GM23338 (cell line): ENCODE results near the gene SYMPK. TPM values are rescaled to one million over a fixed set of nuclear protein-coding genes. Genes with fewer than 3 reads are reported as not detected.

ENCODE experiments used
- ATAC-seq: fragments of 200-7000 bp; cut with Tn5 transposase; 3 replicates; pipeline ENCODE4 v1.9.1; 2020
- DNase-seq: peaks from one replicate; pipeline ENCODE4 v3.0.0-alpha.2; 2015; ENCODE audit warnings: low spot score
- H2AFZ ChIP-seq: fragments of 200-600 bp; sonication (generic); 2 replicates; pipeline ENCODE4 v1.8.0; 2016; ENCODE audit warnings: antibody characterized with exemption, mild to moderate bottlenecking, moderate library complexity
- H3F3A ChIP-seq: fragments of 200-600 bp; sonication (generic); replicated peaks from 2 replicates; pipeline ENCODE4 v1.8.0; 2017; ENCODE audit warnings: antibody characterized with exemption, mixed run types, low read depth
- H3K27ac ChIP-seq: fragments of 200-600 bp; sonication (generic); 2 replicates; pipeline ENCODE4 v1.6.1; 2016; ENCODE audit warnings: low read depth
- H3K27me3 ChIP-seq: fragments of 200-600 bp; sonication (generic); 2 replicates; pipeline ENCODE4 v1.8.0; 2016; ENCODE audit warnings: mild to moderate bottlenecking, mixed run types, moderate library complexity; ENCODE audit not compliant: insufficient read depth
- H3K36me3 ChIP-seq: fragments of 200-600 bp; sonication (generic); 2 replicates; pipeline ENCODE4 v1.8.0; 2016; ENCODE audit warnings: mild to moderate bottlenecking; ENCODE audit not compliant: insufficient read depth
- H3K4me1 ChIP-seq: fragments of 200-600 bp; sonication (generic); 2 replicates; pipeline ENCODE4 v1.8.0; 2016; ENCODE audit warnings: mild to moderate bottlenecking, moderate library complexity; ENCODE audit not compliant: insufficient read depth
- H3K4me2 ChIP-seq: fragments of 200-600 bp; sonication (generic); 2 replicates; pipeline ENCODE4 v1.7.1; 2017; ENCODE audit warnings: mixed run types
- H3K4me3 ChIP-seq: fragments of 200-600 bp; sonication (generic); 2 replicates; pipeline ENCODE4 v1.6.1; 2016; ENCODE audit warnings: mixed run types
- H3K79me2 ChIP-seq: fragments of 200-600 bp; sonication (generic); replicated peaks from 2 replicates; pipeline ENCODE4 v1.8.0; 2017; ENCODE audit warnings: mild to moderate bottlenecking; ENCODE audit not compliant: insufficient read depth
- H3K9me2 ChIP-seq: fragments of 200-600 bp; sonication (generic); 2 replicates; pipeline ENCODE4 v1.8.0; 2017; ENCODE audit not compliant: insufficient read depth
- H4K20me1 ChIP-seq: fragments of 200-600 bp; sonication (generic); replicated peaks from 2 replicates; pipeline ENCODE4 v1.8.0; 2017; ENCODE audit warnings: mild to moderate bottlenecking; ENCODE audit not compliant: insufficient read depth
- H3K27ac Mint-ChIP-seq: 2 replicates; pipeline ENCODE4 v1.8.0; 2020; ENCODE audit warnings: inconsistent platforms, mild to moderate bottlenecking, moderate library complexity, mixed read lengths
- H3K27me3 Mint-ChIP-seq: 3 replicates; pipeline ENCODE4 v1.8.0; 2022; ENCODE audit warnings: low read depth, mild to moderate bottlenecking, moderate library complexity, mixed read lengths, inconsistent platforms; ENCODE audit not compliant: insufficient read depth, poor library complexity
- H3K36me3 Mint-ChIP-seq: 3 replicates; pipeline ENCODE4 v1.8.0; 2021; ENCODE audit warnings: low read depth, mild to moderate bottlenecking, inconsistent platforms, moderate library complexity, mixed read lengths
- H3K4me1 Mint-ChIP-seq: 3 replicates; pipeline ENCODE4 v1.8.0; 2020; ENCODE audit warnings: mild to moderate bottlenecking, inconsistent platforms, mixed read lengths
- H3K4me3 Mint-ChIP-seq: 3 replicates; pipeline ENCODE4 v1.8.0; 2021; ENCODE audit warnings: moderate library complexity, mild to moderate bottlenecking, inconsistent platforms, mixed read lengths
- H3K9me3 Mint-ChIP-seq: 3 replicates; pipeline ENCODE4 v1.8.0; 2020; ENCODE audit warnings: moderate library complexity, mild to moderate bottlenecking, inconsistent platforms, mixed read lengths
- CREB1 ChIP-seq: fragments of 250-450 bp; sonication (Bioruptor Pico); IDR thresholded peaks from 2 replicates; pipeline ENCODE4 v1.5.0; 2020; ENCODE audit warnings: low read depth, mild to moderate bottlenecking, moderate library complexity
- EZH2 ChIP-seq: fragments of 200-600 bp; sonication (generic); IDR thresholded peaks from one replicate; pipeline ENCODE4 v1.8.0; 2017; ENCODE audit warnings: antibody characterized with exemption, mild to moderate bottlenecking, low read depth; ENCODE audit not compliant: unreplicated experiment
- EZH2phosphoT487 ChIP-seq: fragments of 200-600 bp; sonication (generic); IDR thresholded peaks from one replicate; pipeline ENCODE4 v1.8.1; 2018; ENCODE audit warnings: antibody characterized with exemption; ENCODE audit not compliant: unreplicated experiment
- JUNB ChIP-seq: IDR thresholded peaks from one replicate; pipeline ENCODE4 v1.6.1; 2016; ENCODE audit warnings: antibody characterized with exemption; ENCODE audit not compliant: unreplicated experiment
- NANOG ChIP-seq: IDR thresholded peaks from 2 replicates; pipeline ENCODE4 v1.6.1; 2016; ENCODE audit warnings: antibody characterized with exemption, borderline replicate concordance
- POLR2AphosphoS5 ChIP-seq: IDR thresholded peaks from 2 replicates; pipeline ENCODE4 v1.6.1; 2016; ENCODE audit warnings: antibody characterized with exemption, low read depth
- STAT1 ChIP-seq: IDR thresholded peaks from one replicate; pipeline ENCODE4 v1.6.1; 2016; ENCODE audit warnings: antibody characterized with exemption; ENCODE audit not compliant: unreplicated experiment
- ZNF114 ChIP-seq: fragments of 250-450 bp; sonication (Bioruptor Pico); IDR thresholded peaks from 2 replicates; pipeline ENCODE4 v1.5.0; 2020; ENCODE audit warnings: mild to moderate bottlenecking, moderate library complexity
- ZNF331 ChIP-seq: fragments of 250-450 bp; sonication (Bioruptor Pico); IDR thresholded peaks from 2 replicates; pipeline ENCODE4 v1.5.0; 2020; ENCODE audit warnings: low read depth, mild to moderate bottlenecking, moderate library complexity
- polyA plus RNA-seq: library from polyadenylated mRNA; unstranded; fragments of >200 nt; fragmentation: Nextera tagmentation; extraction: Ambion mirVana; gene quantifications from 2 replicates; pipeline ENCODE4 v1.2.1, GENCODE V29; 2016
- total RNA-seq: library from RNA; depleted of rRNA; stranded (reverse); fragments of >200 nt; shearing (Covaris generic); gene quantifications from 2 replicates; pipeline ENCODE4 v1.2.3, GENCODE V29; 2014
- TF ChIP-seq, protein P1 (sequence below), 2 experiments: fragments of 200-600 bp in 1 of 2; sonication (generic) in 1 of 2; conservative IDR thresholded peaks; 2 replicates each; pipeline versions ENCODE4 v1.5.1 to v1.6.1; 2016 to 2017; ENCODE audit warnings: antibody characterized with exemption in 2 of 2, low read depth in 2 of 2, mild to moderate bottlenecking in 2 of 2, moderate library complexity in 1 of 2
- TF ChIP-seq, protein P2 (sequence below): fragments of 250-450 bp; sonication (Bioruptor Pico); IDR thresholded peaks from 2 replicates; pipeline ENCODE4 v1.5.0; 2020; ENCODE audit warnings: mild to moderate bottlenecking, moderate library complexity
- TF ChIP-seq, protein P3 (sequence below): IDR thresholded peaks from 2 replicates; pipeline ENCODE4 v1.6.1; 2016; ENCODE audit warnings: antibody characterized with exemption
- TF ChIP-seq, protein P4 (sequence below): IDR thresholded peaks from one replicate; pipeline ENCODE4 v1.6.1; 2018; ENCODE audit warnings: antibody characterized with exemption; ENCODE audit not compliant: unreplicated experiment

The SYMPK gene
- total and polyA plus RNA-seq, 2 experiments from 2014 or later, result 36.8 to 82.1 TPM

DNA sequence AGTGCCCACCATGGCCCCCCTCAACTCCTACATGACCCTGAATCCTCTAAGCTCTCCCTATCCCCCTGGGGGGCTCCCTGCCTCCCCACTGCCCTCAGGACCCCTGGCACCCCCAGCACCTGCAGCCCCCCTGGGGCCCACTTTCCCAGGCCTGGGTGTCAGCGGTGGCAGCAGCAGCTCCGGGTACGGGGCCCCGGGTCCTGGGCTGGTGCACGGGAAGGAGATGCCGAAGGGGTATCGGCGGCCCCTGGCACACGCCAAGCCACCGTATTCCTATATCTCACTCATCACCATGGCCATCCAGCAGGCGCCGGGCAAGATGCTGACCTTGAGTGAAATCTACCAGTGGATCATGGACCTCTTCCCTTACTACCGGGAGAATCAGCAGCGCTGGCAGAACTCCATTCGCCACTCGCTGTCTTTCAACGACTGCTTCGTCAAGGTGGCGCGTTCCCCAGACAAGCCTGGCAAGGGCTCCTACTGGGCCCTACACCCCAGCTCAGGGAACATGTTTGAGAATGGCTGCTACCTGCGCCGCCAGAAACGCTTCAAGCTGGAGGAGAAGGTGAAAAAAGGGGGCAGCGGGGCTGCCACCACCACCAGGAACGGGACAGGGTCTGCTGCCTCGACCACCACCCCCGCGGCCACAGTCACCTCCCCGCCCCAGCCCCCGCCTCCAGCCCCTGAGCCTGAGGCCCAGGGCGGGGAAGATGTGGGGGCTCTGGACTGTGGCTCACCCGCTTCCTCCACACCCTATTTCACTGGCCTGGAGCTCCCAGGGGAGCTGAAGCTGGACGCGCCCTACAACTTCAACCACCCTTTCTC, 9.4 kb upstream of the SYMPK start:
- Mint-ChIP-seq H3K9me3 (no peaks in the 10 kb centered on the region), H3K36me3 (peaks cover 20% of the 10 kb centered on the region), H3K4me3 (no peak overlapping the region), H3K4me1 (peaks cover 28% of the 10 kb centered on the region), H3K27ac (no peak overlapping the region), H3K27me3 (peaks cover 13% of the 10 kb centered on the region)
- Histone ChIP-seq H3K27ac (no peak overlapping the region), H2AFZ (no peak overlapping the region), H3F3A (peaks cover 6% of the 10 kb centered on the region; the same call in 1 of the 2 replicates), H3K27me3 (no peaks in the 10 kb centered on the region), H3K4me1 (peaks cover 10% of the 10 kb centered on the region; the same call in 1 of the 2 replicates), H3K36me3 (no peaks in the 10 kb centered on the region), H4K20me1 (no peaks in the 10 kb centered on the region; the same call in 1 of the 2 replicates), H3K79me2 (peaks cover 18% of the 10 kb centered on the region), H3K4me2 (no peak overlapping the region), H3K4me3 (no peak overlapping the region), H3K9me2 (0 out of 2 replicates have a peak, but pooled peaks cover 4% of the 10 kb centered on the region)
- DNase-seq (no peak), ATAC-seq (no peak)
- TF ChIP-seq ZNF331 (CRISPR knock-in tag) (no peak), NANOG (no peak), EZH2phosphoT487 (no peak), CREB1 (CRISPR knock-in tag) (no peak), ZNF114 (CRISPR knock-in tag) (no peak), JUNB (no peak), EZH2 (no peak), POLR2AphosphoS5 (no peak), STAT1 (no peak)
- TF ChIP-seq, protein P1, sequence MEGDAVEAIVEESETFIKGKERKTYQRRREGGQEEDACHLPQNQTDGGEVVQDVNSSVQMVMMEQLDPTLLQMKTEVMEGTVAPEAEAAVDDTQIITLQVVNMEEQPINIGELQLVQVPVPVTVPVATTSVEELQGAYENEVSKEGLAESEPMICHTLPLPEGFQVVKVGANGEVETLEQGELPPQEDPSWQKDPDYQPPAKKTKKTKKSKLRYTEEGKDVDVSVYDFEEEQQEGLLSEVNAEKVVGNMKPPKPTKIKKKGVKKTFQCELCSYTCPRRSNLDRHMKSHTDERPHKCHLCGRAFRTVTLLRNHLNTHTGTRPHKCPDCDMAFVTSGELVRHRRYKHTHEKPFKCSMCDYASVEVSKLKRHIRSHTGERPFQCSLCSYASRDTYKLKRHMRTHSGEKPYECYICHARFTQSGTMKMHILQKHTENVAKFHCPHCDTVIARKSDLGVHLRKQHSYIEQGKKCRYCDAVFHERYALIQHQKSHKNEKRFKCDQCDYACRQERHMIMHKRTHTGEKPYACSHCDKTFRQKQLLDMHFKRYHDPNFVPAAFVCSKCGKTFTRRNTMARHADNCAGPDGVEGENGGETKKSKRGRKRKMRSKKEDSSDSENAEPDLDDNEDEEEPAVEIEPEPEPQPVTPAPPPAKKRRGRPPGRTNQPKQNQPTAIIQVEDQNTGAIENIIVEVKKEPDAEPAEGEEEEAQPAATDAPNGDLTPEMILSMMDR (conservative IDR thresholded peaks at IDR 0.05; ENCODE audit: low read depth in 2 of 2), result no peak
- TF ChIP-seq, protein P2, sequence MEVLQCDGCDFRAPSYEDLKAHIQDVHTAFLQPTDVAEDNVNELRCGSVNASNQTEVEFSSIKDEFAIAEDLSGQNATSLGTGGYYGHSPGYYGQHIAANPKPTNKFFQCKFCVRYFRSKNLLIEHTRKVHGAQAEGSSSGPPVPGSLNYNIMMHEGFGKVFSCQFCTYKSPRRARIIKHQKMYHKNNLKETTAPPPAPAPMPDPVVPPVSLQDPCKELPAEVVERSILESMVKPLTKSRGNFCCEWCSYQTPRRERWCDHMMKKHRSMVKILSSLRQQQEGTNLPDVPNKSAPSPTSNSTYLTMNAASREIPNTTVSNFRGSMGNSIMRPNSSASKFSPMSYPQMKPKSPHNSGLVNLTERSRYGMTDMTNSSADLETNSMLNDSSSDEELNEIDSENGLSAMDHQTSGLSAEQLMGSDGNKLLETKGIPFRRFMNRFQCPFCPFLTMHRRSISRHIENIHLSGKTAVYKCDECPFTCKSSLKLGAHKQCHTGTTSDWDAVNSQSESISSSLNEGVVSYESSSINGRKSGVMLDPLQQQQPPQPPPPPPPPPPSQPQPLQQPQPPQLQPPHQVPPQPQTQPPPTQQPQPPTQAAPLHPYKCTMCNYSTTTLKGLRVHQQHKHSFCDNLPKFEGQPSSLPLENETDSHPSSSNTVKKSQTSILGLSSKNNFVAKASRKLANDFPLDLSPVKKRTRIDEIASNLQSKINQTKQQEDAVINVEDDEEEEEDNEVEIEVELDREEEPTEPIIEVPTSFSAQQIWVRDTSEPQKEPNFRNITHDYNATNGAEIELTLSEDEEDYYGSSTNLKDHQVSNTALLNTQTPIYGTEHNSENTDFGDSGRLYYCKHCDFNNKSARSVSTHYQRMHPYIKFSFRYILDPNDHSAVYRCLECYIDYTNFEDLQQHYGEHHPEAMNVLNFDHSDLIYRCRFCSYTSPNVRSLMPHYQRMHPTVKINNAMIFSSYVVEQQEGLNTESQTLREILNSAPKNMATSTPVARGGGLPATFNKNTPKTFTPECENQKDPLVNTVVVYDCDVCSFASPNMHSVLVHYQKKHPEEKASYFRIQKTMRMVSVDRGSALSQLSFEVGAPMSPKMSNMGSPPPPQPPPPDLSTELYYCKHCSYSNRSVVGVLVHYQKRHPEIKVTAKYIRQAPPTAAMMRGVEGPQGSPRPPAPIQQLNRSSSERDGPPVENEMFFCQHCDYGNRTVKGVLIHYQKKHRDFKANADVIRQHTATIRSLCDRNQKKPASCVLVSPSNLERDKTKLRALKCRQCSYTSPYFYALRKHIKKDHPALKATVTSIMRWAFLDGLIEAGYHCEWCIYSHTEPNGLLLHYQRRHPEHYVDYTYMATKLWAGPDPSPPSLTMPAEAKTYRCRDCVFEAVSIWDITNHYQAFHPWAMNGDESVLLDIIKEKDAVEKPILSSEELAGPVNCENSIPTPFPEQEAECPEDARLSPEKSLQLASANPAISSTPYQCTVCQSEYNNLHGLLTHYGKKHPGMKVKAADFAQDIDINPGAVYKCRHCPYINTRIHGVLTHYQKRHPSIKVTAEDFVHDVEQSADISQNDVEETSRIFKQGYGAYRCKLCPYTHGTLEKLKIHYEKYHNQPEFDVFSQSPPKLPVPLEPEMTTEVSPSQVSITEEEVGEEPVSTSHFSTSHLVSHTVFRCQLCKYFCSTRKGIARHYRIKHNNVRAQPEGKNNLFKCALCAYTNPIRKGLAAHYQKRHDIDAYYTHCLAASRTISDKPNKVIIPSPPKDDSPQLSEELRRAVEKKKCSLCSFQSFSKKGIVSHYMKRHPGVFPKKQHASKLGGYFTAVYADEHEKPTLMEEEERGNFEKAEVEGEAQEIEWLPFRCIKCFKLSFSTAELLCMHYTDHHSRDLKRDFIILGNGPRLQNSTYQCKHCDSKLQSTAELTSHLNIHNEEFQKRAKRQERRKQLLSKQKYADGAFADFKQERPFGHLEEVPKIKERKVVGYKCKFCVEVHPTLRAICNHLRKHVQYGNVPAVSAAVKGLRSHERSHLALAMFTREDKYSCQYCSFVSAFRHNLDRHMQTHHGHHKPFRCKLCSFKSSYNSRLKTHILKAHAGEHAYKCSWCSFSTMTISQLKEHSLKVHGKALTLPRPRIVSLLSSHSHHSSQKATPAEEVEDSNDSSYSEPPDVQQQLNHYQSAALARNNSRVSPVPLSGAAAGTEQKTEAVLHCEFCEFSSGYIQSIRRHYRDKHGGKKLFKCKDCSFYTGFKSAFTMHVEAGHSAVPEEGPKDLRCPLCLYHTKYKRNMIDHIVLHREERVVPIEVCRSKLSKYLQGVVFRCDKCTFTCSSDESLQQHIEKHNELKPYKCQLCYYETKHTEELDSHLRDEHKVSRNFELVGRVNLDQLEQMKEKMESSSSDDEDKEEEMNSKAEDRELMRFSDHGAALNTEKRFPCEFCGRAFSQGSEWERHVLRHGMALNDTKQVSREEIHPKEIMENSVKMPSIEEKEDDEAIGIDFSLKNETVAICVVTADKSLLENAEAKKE (CRISPR knock-in tag), result no peak
- TF ChIP-seq, protein P3, sequence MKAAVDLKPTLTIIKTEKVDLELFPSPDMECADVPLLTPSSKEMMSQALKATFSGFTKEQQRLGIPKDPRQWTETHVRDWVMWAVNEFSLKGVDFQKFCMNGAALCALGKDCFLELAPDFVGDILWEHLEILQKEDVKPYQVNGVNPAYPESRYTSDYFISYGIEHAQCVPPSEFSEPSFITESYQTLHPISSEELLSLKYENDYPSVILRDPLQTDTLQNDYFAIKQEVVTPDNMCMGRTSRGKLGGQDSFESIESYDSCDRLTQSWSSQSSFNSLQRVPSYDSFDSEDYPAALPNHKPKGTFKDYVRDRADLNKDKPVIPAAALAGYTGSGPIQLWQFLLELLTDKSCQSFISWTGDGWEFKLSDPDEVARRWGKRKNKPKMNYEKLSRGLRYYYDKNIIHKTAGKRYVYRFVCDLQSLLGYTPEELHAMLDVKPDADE, result no peak
- TF ChIP-seq, protein P4, sequence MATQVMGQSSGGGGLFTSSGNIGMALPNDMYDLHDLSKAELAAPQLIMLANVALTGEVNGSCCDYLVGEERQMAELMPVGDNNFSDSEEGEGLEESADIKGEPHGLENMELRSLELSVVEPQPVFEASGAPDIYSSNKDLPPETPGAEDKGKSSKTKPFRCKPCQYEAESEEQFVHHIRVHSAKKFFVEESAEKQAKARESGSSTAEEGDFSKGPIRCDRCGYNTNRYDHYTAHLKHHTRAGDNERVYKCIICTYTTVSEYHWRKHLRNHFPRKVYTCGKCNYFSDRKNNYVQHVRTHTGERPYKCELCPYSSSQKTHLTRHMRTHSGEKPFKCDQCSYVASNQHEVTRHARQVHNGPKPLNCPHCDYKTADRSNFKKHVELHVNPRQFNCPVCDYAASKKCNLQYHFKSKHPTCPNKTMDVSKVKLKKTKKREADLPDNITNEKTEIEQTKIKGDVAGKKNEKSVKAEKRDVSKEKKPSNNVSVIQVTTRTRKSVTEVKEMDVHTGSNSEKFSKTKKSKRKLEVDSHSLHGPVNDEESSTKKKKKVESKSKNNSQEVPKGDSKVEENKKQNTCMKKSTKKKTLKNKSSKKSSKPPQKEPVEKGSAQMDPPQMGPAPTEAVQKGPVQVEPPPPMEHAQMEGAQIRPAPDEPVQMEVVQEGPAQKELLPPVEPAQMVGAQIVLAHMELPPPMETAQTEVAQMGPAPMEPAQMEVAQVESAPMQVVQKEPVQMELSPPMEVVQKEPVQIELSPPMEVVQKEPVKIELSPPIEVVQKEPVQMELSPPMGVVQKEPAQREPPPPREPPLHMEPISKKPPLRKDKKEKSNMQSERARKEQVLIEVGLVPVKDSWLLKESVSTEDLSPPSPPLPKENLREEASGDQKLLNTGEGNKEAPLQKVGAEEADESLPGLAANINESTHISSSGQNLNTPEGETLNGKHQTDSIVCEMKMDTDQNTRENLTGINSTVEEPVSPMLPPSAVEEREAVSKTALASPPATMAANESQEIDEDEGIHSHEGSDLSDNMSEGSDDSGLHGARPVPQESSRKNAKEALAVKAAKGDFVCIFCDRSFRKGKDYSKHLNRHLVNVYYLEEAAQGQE, result no peak
